HEK293T (cell line): ENCODE results near the gene PRDM15.

Source experiments
- FOXA1 ChIP-seq: fragments of 450-650 bp; IDR thresholded peaks from 2 replicates; pipeline ENCODE4 v1.6.1; 2016; ENCODE audit warnings: mild to moderate bottlenecking
- FOXM1 ChIP-seq: fragments of 450-650 bp; IDR thresholded peaks from 2 replicates; pipeline ENCODE4 v1.6.1; 2017; ENCODE audit warnings: mild to moderate bottlenecking, borderline replicate concordance
- L3MBTL2 ChIP-seq: fragments of 450-650 bp; conservative IDR thresholded peaks from 2 replicates; pipeline ENCODE4 v1.6.1; 2016; ENCODE audit warnings: mild to moderate bottlenecking
- SUZ12 ChIP-seq: fragments of 450-650 bp; IDR thresholded peaks from 2 replicates; pipeline ENCODE4 v1.6.1; 2016; ENCODE audit warnings: mild to moderate bottlenecking

GRCh38 chr21:41887667-41888066, 8.5 kb upstream of the PRDM15 start:
- TF ChIP-seq SUZ12 (no peak), FOXA1 (no peak), L3MBTL2 (no peak), FOXM1 (no peak)
